HuH-7 (cell line): Measurements from ENCODE around the gene ITGA5.

Experiments
- DNase-seq: peaks from one replicate; pipeline ENCODE4 v3.0.0; 2011; ENCODE audit warnings: low spot score

ITGA5 gene

GRCh38 chr12:54352891-54353874, 65.9 kb downstream of the ITGA5 start:
- no peak for DNase-seq

- DNase-seq: no peak
These were observed 67.0 kb downstream of the ITGA5 start for GRCh38 chr12:54352022-54352531.

- DNase-seq: no peak
These were observed 67.7 kb downstream of the ITGA5 start for GRCh38 chr12:54351341-54351740.

DNA sequence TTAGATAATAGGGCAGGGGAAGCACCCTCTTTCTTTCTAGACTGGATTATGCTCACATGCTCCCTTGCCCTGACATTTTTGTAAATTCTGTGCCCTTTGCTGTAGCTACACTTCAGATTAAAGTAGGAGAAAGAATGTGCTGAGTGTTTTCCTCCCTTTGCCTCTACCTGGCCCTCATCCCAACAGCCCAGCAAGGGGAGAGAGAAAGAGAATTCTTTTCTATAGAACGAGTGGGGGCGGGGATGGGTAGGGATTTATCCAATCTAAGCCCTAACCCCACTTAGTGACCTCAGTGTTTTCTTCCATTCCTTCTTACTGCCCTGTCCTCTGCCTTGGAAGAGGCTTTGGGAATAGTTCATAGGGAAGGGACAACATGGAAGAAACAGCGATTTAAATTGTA, 68.3 kb downstream of the ITGA5 start:
- no peak for DNase-seq

DNA sequence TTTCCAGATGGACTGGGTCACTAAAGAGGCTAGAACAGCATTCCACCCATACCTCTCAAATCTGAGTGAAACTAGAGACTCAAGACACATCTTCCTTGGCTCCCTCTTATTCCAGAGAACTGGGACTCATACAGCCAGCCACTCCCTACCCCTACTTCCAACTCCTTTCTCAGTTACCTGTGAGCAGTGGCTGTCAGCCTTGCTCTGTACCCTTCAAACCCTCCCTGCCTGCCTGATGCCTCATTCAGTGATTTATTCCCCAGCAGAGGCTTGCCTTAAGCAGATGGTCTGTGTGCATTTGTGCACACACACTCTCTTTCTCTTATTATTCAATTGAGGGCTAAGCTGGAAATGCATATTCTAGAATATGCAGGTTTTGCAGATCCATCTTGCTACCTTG, 69.4 kb downstream of the ITGA5 start:
- DNase-seq: no peak

DNA sequence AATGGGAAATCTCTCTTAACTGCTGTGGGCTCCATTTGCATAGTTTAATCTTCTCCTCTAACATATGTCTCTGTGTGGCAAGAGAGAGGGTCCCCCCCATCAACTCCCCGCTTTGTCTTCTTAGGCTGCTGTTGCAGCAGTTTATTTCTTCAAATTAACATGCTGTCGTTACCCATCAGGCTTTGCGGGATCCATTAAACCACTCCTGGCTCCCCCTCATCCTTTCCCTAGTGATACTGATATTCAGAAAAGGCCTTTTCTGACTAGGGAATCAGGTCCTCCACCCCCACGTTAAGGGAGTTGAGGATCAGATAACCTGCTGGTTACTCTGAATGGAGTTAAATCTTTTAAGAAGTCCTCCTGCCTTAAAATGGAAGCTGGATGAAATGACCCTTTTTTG, 70.0 kb downstream of the ITGA5 start:
- no peak for DNase-seq
